HG02938 (cell line): ENCODE data around the gene PVALB.

Source experiments
- ATAC-seq: cut with Tn5 transposase; IDR thresholded peaks from one replicate; pipeline ENCODE4 v1.9.1; 2021; ENCODE audit warnings: mild to moderate bottlenecking, moderate library complexity; ENCODE audit not compliant: unreplicated experiment

PVALB gene

DNA sequence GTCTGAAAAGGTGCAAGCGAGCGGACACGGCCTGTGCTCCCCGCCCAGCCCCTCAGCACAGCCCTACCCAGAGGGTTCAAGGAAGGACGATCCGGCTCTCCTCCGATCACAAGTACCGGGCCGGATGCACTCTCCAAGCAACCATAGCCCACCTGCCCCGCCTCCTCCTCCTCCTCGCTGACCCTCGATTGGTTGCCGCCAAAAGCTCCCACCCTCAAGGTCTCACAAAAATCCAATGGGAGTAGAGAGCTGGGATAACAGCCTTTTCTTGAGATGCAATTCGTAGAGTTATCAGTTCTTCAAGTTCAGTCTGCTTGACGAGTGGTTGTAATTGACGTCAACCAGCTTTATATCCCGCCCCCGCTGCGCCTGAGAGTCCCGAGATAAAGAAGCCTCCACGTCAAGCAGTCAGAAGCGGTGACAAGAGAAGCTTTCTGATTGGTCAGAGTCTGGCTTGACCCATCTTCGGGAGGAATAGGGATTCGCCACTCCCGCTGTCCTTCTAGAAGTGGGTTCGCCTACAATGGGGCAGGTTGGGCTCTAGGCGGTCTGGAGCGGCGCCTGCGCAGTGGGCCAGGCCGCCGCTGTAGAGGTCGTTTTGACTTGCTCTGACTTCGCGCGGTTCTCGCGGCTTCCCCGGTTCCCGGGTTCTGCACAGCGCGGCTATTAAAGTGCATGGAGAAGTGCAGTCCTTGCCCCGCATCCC is 40.7 kb downstream of the PVALB start, which contains the start of gene IFT27:
Gene IFT27, minus strand, starts transcription at position 156 of the 706 bp plus-strand sequence. CDS start 412 bp downstream, outside the sequence.
- peak; percentile 88 for ATAC-seq

DNA sequence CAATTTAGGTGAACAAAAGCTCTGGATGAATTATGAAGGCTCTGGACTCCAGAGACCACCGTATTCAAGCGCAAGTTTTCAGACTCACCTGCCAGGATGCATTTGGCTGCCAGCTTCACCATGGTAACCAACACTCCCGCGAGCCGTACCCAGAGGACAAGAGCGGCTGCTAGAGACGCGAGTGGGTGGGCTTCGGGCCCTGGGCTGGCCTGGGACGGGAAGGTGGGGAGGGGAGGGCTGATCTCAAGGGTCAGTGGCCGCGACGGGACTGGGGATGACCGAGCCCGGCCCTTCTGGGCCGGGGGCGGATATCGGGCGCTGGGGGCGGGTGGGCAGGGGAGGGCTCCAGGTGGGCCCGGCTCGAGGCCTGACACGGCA is 41.3 kb downstream of the PVALB start:
- peak; percentile 5 for ATAC-seq

GRCh38 chr22:36773935-36774334 is 42.9 kb downstream of the PVALB start:
- ATAC-seq, result no peak

DNA sequence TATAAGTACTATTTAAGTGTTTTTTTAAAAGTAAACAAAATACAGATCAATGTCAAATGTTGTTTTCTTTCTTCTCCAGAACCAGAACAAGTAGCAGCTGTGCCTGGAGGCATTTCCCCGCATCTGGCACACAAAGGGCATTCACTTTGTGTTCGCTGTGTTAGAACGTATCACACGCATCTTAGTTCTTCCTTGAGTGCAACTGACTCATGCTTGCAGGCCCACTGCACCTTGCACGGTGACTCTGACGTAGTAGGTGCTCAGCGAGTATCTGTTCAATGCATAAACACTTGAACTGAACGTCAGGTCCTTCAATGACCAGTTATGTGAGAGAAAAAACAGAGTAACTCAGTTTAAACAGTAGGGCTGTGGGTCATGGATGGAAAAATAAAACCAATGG is 44.4 kb downstream of the PVALB start:
- no peak for ATAC-seq

GRCh38 chr22:36771356-36772063 is 45.3 kb downstream of the PVALB start:
- ATAC-seq, result no peak

DNA sequence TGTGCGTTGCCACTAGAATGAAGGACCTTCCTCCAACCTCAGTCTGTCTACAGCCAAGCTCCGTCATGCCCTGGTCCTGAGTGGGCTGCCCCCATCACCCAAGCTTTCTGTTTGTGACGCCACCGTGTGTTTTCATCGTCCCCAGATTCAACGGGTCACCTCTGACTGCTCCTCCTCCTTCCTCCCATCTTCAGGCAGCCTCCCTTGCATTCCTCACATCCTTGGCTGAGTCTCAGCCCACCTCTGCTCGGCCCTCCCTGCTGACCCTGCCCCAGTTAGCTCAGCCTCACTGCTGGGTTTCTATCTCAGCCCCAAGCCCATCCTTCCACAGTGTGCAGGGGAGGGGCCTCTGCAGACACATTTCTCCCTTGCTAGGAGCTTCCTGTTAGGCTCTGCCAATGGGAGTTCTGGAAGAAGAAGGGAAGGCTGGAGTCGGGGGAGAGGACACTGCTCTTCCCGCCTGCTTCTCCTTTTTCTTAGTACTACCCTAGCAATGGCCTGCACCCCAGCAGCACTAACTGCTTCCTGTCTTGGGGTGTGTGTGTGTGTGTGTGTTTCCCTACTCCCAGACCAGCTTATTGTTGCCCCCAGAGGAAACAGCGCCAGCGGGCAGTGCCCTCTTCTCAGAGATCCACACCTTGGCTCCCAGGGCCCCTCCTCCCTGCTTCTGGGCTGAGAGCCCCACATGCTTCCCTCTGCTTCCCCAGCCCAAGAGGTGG is 46.2 kb downstream of the PVALB start:
- no peak for ATAC-seq

DNA sequence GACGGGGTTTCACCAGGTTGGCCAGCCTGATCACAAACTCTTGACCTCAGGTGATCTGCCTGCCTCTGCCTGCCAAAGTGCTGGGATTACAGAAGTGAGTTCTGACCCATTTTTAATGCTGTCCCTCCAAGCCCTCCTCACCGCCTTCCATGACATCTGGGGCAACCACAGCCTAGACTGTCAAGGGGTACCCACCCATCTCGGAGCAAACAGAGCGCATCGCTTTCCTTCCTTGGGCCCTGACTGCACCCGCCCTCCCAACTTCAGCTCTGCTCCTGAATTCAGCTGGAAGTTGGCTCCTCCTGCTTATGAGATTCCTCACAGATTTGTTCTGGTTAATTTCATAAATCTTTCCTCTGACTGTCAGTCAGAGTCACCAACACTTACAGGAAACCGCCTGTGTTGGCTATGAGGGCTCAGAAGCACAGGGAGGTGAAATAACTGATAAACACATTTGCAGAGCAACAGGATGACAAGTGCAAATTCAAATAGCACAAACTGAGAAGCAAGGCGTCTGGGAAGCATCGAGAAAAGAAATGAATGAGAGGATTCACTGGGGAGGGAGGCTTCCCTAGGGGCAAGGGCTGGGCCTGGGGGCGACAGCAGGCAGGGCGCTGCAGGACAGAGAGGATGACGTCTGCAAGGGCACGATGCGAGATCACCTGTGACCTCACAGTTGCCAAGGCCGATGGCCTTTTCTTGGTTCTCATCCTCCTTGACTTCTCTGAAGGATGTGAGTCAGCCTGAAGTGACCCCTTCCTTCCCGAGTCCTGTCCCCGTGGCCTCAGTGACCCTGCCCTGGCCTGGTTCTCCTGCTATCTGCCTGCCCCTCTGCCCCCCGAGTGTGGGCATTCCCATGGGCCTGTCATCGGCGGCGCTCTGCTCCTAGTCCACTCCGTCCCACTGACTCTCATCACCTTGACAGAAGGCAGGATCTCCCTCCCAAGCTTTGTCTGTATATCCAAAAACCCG is 47.0 kb downstream of the PVALB start:
- no peak for ATAC-seq

DNA sequence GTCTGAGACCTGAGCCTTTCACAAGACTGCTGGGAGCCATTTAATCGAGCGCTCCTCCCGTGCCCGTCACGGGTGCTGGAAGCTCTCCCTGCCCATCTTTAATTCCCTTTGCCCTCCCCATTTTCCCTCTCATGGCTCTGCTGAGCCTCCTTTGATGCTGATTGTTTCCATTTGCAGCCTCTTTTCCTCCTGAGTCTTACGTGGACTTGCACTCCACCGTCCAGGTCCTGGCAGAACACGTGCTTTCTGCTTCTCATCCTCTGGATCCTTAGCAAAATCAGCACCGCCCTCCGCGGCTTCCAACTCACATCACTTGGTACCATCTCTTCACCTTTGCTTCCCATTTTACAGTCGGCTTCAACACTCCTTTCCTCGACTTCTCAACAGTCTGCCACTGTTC is 48.2 kb downstream of the PVALB start:
- no peak for ATAC-seq

DNA sequence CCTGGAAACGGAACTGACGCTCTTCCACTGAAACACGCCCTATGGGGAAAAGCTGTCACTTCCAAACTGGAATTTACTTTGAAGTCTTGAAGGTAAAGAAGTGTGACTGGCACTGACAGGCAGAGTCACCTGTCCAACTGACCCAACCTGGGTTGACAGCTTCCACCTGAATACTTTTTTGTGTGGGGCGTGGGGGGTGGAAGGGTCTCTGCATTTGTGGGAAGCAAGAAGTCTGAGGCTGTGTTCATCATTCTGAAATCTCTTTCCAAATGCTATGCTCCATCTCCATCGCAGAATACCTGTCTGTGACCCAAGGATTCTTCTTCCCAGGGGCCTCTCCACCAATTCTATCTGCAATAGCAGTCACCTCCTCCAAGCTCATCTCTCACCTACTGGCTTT is 48.7 kb downstream of the PVALB start:
- no peak for ATAC-seq

GRCh38 chr22:36767035-36767775 is 49.6 kb downstream of the PVALB start:
- no peak for ATAC-seq

- no peak for ATAC-seq
These were observed 50.8 kb downstream of the PVALB start for GRCh38 chr22:36765943-36766450.

- ATAC-seq, result no peak
These were observed 51.5 kb downstream of the PVALB start for GRCh38 chr22:36765131-36765942.

DNA sequence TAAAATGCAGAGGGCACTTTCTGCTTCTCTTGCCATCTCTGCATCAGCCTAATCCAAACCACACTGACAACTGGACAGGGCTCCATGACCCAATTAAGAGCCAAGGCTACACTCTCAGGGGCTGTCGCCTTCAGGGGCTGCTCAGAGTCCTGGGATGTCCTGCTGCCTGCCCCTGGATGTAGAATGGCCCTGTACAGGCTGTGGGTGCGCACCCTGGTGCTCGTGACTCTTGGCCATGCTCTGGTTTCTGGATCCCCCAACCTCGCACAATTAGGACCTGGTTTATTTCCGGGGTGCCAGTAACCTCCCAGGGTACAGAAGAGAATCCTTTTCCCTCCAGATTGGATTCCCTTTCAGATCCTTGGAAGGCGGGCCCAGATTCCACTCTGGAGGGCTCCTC is 52.2 kb downstream of the PVALB start:
- no peak for ATAC-seq

DNA sequence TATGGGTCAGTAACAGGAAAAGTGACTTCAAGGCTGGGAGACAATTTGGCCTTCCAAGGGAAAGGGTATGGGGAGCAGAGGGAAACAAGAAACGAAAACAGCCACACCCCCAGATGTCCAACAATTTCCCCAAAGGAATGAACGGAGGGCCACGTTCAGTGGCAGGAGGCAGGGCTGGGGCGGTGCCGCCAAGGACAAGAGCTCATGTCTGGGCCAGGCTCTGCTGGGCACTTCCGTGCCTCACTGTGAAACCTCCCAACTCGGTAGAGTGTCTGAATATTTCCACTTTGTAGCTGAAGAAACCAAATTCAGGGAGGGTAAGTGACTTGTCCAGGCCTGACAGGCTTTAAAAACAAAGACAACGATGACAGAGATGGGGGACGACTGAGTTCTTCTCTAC is 52.8 kb downstream of the PVALB start:
- no peak for ATAC-seq

GRCh38 chr22:36763576-36763975 is 53.3 kb downstream of the PVALB start:
- no peak for ATAC-seq

DNA sequence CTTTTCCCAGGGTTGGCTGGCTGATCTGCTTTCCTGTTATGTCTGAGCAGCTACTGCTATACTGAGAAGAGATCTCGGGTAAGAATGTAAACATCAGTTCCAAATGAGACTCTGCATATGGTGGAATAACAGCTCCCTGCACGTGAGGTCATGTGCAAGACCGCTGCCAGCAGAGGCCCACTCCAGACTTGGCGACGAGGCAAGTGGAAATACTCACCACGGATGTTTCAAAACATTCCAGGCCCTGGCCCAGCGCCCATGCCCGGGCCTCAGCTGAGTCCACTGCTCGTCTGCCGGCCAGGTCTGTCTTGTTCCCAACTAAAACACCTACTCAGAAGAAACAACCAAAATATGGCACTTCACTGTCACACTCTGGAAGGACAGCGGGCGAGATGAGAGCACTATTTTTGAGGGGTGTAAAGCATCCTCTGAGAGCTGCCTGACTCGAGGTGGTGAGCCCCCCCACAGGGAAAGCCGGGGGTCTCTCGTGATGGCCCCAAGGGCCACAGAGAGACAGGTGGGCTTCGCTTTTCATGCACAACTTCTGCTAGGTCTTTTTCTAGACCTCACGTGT is 54.1 kb downstream of the PVALB start:
- ATAC-seq, result no peak

- ATAC-seq, result no peak
These were observed 55.1 kb downstream of the PVALB start for GRCh38 chr22:36761553-36762240.

DNA sequence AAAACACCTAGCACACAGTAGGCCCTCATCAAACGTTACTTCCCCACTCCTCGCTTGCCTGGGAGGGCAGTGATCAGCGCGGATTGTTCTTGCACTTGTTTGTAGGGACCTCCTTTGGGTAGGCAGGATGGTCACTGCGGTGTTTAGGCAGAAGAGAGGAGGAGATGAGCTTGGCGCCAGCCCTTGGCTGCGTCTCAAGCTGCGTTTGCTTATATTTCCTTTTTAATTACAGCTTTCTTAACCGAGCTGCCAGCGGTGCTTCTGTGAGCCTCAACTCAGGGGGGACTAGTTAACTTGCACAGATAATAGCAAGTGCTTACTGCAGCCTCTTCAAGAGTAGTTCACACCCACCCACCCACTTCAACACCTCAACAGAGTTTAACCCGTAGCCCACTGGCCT is 56.0 kb downstream of the PVALB start:
- ATAC-seq, result no peak
